HK-2 (cell line): ENCODE results near the gene SUSD4.

Experiments used
- DNase-seq: peaks from one replicate; pipeline ENCODE4 v3.0.0-alpha.2; 2018; ENCODE audit not compliant: unreplicated experiment

SUSD4 gene

DNA sequence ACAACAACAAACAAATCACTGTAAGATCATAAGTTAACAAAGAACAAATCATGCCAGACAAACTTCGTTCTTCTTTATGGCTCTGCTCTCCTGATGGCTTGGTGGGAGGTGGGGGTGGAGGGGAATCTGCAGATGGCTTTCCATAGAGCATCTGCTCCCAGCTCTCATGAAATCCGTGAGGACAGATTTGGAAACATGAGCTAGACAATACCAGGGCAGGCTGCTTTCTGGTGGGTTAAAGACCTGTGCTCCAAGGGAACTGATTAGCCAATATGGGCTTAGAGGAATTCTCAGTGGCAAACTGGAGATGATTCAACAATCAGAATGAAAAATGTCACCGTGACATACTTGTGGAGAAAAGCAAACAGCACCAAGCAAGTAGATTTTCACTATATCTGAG lies 151.5 kb downstream of the SUSD4 start:
- DNase-seq = no peak

- DNase-seq = no peak
Observed at GRCh38 chr1:223211323-223211985, 152.5 kb downstream of the SUSD4 start.

DNA sequence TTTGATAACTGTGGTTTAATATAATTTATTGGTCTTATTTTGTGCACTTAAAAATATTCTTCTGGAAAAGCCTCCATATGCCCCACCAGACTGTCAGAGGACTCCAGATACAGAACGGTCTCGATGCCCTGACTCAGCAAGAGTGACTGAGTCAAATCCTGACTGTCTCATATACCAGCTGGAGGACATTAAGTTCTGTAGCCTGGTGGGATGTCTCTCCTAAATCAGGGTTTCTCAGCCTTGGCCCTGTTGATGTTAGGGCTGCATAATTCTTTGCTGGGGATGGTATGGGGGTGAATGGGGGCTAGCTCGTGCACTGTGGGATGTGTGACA lies 153.2 kb downstream of the SUSD4 start:
- no peak for DNase-seq

DNA sequence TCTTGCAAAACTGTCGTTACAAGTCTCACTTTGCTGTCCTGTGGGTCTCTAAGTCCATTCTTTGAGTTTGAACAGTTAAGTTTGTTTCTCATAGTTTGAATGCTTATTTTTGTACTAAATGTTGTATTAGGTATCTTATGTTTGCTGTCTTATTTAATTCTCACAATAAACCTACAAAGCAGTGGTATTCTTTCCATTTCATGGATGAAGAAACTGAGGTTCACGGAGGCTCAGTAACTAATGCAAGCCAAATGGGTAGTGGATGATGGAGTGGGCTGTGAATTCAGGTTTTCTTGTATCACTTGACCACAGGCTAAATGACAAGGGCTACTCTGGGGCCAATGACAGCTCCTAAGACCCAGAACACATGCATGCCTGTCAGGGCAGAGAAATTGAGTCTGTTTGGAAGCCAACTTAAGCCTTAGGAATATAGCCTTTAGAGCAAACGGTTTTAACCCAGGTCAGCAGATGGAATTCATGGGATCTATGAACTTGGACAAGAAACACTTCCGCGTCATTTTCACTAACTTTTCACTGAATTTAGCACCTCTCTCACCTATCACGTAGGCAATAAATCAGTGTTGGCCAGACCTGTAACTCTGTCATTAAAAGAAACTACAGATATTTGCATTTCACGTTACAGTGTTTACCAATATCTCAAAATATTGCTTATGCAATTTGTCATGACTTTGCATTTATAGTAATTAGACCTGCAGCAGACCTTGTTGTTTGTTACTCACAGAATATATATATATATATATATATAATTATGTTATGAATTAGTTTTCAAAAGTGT lies 153.8 kb downstream of the SUSD4 start:
- no peak for DNase-seq

GRCh38 chr1:223209293-223209898 lies 154.6 kb downstream of the SUSD4 start:
- no peak for DNase-seq

GRCh38 chr1:223208164-223209076 lies 155.6 kb downstream of the SUSD4 start:
- no peak for DNase-seq

DNA sequence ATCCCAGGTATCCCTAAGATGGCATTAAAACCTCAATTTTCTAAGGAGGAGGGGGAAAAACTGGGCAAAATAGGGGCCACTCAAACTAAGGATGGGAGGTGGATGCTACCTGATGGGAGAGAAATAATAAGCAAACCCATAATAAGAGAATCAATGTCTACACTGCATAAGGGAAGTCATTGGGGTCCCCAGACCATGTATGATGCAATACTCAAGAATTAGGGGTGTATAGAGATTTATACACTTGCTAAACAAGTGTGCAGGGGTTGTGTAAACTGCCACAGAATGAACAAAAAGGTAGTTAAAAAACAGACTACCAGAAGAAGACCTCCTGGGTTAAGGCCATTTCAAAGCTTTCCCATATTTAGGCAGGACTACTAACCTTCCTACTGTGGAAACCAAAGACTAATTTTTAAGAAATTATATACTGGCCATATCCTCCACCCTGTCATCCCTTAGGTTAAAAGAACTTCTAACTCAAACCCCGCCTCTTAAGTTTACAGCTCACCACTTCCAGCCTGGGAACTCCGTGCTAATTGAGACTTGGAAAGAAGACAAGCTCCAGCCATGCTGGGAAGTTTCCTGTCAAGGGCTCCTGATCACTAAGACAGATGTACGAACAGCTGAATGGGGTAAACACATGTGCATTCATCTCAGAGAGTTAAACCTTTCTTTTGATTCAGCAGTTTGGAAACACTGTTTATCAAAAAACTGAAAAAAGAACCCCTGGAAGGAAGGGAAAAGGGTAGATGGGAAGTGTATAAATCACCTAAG lies 156.5 kb downstream of the SUSD4 start:
- no peak for DNase-seq

- no peak for DNase-seq
Observed at GRCh38 chr1:223204424-223204823, 159.6 kb downstream of the SUSD4 start.

DNA sequence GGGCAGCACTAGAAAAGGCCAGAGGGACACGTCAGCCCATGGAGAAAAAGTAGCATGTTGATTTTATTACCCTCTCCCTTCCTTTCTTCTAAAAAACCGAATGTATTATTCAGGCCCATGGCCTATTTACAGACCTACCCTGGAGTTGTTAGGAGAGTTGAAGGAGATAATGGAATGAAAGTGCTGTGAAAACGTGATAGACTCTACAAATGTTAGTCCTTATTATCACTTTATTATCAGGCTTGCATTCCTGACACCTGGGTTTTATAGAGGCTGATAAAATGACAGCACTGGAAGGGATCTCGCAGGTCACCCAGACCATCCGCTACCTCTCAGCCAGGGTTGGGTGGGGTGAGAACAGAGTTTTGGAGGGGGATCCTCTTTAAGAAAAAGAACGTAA lies 160.3 kb downstream of the SUSD4 start:
- no peak for DNase-seq

DNA sequence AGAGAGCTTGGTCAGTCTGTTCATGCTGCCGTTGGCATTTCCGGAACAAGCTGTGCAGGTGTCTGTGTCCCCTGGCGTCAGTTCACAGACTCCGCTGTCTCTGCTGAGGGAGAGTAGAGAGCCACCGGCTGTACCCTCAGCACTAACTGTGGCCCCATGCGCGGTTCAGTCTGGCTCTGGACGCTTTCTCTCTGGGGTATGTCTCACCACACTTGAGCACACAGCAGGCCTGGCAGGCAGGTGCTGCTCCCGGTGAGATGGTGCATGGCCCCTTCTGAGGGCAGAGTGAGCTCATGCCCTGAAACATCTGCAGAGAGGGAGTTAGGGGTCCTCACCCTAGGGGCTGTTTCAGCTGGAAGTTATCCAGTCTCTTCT lies 161.0 kb downstream of the SUSD4 start:
- no peak for DNase-seq

GRCh38 chr1:223202376-223203033 lies 161.5 kb downstream of the SUSD4 start:
- DNase-seq = no peak

- no peak for DNase-seq
Observed at GRCh38 chr1:223201967-223202366, 162.0 kb downstream of the SUSD4 start.

DNA sequence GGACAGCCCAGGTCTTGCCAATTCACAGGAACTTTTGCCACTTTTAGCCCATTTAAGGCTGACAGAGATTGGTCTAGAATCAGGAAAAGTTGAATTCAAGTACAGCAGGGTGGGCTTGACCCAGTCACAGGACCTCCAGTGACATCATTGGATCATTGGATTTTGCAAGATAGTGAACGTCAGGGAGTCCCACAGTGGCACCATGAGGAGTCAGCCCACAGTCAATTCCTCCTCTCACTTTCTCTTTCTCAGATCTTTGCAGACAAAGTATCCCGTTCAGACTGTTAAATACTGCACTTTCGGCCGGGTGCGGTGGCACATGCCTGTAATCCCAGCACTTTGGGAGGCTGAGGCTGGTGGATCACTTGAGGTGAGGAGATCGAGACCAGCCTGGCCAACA lies 163.1 kb downstream of the SUSD4 start:
- no peak for DNase-seq

- DNase-seq = no peak
Observed at GRCh38 chr1:223199094-223199647, 164.8 kb downstream of the SUSD4 start.

DNA sequence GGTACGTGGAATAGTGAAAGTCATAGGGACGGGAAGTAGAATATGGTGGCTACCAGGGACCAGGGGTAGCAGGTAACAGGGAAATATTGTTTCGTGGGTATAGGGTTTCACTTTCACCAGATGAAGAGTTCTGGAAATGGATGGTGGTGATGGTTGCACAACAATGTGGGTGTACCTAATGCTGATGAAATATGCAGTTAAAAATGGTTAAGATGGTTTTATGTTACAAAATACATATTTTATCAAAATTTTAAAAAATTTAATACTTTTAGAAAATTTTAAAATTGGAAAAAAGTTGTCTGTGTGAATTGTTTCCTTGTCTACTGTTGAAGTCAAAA lies 165.4 kb downstream of the SUSD4 start:
- no peak for DNase-seq

DNA sequence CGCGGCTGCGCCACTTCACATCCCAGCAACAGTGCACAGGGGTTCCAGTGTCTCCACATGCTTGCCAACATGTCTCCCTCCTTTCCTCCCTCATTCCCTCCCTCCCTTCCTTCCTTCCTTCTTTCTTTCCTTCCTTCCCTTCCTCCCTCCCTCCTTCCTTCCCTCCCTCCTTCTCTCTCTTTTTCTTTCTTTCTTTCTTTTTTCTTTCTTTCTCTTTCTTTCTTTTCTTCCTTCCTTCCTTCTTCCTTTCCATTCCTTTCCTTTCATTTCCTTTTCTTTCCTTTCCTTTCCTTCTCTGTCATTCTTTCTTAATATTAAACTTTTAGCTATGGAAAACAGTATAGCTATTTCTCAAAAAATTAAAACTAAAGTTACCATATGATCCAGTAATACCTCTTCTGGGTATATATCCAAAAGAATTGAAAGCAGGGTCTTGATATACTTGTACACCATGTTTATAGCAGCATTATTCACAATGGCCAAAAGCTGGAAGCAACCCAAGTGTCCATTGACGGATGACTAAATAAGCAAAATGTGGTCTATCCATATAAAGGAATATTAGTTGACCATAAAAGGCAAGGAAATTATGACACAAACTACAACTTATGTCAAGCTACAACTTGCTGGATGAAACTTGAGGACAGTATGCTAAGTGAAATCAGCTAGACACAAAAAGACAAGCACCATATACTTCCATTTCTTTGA lies 165.9 kb downstream of the SUSD4 start:
- no peak for DNase-seq

DNA sequence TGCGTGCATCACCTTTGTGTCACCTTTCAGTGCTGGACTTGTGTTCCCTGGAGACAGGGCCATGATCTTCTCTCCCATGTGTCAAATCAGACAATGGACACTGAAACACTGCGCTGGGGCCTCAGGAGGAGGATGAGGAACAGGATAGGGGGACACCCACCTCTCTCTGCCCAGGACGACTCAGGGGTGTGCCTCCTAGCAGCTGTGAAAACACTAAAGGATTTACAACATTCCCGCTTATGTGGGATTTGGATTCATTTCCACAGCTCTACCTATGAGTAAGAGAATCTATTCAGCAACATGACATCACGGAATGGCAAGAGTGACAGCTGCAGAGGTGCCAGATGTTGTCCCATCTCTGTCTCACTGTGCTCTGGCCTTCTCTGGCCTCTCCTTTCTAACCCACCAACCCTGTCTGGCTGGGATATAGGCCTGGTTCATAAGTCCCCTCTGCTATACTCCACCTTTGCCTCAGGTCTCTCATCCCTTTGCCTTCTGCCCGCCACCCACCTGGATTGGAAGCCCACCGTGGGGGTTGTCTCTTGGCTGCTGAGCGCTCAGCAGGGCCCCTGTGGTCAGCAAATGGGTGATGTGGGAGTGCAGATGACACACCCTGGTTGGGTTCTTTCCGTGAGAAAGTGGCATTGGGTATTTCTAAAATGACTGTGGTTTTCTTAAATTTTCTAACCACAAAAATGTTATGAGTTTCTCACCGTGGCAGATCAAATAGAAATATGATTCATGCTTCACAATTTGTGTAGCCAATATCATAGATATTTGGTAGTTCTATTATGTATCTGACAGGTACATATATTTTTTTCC lies 173.9 kb downstream of the SUSD4 start:
- DNase-seq = no peak

- DNase-seq = no peak
Observed at GRCh38 chr1:223189525-223189902, 174.5 kb downstream of the SUSD4 start.
